ENCODE measurements around the gene ARHGEF10L.

Gene ARHGEF10L

DNA sequence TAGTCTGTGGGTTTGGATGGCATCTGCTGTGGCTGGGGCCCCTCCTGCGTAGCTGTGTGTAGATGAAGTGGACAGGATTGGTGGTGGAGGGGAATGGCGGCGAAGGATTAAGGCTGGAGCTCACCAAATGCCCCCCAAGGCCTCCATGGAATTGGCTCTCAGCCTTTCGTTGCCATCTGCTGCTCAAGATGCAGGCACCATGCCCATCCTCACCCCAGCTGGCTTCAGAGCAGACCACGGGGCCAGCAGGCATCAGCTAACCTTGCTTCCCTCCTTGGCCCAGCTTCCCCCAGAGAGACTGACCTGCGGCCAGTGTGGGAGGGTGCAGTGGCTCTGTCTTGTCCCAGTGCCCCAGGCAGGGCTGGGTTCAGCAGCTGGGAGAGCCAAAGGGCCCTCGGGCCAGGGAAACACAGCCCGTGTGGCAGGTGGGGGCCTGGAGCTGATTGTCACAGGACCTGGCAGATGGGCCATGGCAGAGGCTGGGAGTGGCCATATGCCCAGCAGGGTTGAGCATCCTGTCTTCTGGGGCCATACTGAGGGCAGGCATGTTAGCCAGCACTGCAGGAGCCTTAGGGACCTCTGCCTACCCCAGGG is 148.8 kb downstream of the ARHGEF10L start:
- DNase-seq, result no peak

DNA sequence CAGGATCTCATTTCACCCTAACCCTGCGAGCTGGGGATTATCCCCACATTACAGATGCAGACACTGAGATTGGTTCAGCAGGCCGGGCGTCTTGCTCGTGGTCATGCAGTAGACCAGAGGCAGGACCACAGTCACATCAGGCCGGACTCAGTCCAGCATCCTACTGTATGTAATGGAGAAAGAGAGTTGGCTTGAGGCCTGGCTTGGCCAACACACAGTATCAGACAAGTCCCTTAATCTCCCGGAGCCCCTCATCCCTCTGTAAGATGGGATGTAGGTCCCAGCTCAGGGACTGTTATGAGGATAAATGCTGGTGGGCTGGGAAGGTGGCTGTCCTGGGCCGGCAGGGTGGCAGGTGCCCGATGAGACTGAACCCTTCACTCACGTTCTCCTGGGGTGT is 149.5 kb downstream of the ARHGEF10L start:
- no peak for DNase-seq

DNA sequence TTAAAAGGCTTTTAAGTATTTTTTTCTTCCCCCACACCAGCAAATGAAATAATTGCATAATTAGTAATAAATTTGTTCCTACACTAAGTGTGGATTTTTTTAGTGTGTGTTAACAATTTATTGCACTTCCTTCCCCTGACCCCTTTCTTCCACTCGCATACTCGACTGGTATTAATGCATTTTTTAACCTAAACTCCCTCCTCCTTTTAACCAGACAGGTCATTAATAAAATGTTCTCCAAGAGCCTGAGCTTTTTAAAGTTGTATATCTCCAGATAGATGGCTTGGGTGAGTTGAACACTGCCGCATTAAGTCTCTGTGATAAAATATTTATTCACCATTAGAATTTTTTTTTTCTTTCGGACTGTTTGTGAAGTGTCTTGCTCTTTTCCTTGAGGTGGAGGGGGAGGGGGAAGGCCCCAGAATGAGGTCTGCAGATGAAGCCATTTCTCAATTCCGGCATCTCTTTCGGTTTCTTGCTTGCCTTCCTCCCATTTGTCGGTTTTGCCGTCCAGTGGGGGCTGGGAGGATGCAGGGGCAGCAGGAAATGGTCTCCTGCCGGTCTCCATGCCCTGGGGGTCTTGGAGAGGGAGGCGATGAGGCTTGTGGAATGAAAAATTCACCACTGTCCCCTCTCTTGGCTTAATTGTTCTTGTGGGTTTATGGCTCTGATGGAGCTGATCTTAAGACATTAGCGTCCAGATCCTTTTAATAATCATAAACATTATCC is 151.6 kb downstream of the ARHGEF10L start:
- DNase-seq, result no peak

DNA sequence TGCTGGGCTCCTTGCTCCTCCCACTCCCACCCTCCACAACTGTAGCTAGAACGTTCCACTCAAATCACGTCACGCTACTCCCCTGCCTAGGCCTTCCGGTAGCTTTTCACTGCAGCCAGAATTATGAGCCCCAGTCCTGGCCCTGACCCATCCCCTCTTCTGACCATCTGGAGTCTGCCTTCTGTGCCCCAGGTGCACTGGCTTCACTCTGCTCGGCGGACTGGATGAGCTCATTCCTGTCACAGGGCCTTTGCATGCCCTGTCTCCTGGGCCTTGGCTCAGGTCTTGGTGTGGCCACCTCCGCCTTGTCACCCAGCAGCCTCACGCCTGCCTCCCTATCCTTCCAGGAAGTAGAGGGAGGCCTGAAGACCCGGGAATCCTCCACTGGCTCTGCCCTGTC is 153.1 kb downstream of the ARHGEF10L start:
- DNase-seq, result no peak

DNA sequence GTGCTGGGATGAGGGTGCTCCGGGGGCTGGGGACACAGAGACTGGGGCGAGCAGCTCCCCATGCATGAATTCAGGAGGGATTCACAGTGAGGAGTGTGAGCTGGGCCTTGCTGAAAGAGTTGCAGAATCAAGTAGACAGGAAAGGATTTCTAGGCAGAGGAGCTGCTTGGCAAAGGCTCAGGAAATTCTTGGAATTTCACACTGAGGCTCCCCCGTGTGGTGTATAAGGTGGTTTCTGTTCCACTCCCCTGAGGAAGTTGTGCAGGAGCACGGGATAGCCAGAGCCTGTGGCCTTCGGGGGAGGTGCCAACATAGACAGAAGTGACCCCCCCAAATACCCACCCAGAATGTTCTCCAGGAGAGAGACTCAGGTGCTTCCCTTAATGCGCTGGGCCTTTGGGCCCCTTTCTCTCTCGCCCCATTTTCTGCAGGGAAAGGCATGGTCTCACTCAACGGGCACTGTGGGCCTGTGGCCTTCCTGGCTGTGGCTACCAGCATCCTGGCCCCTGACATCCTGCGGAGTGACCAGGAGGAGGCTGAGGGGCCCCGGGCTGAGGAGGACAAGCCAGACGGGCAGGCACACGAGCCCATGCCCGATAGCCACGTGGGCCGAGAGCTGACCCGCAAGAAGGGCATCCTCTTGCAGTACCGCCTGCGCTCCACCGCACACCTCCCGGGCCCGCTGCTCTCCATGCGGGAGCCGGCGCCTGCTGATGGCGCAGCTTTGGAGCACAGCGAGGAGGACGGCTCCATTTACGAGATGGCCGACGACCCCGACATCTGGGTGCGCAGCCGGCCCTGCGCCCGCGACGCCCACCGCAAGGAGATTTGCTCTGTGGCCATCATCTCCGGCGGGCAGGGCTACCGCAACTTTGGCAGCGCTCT is 157.2 kb downstream of the ARHGEF10L start:
- DNase-seq, result no peak

DNA sequence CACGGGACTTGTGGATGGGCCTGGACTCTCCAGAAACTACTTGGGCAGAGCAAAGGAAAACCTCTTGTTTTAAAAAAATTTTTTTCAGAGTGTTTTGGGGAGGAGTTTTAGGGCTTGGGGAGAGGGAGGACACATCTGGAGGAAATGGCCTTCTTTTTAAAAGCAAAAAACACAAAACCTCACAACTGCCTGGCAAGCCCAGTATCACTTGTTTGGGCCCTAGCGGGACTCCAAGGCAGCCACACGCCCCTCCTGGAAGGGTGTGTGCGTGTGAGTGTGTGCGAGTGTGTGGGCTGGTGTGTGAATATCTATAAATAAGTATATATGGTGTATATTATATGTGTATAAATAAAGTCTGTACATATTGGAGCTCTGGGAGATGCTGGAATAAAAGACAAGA is 158.0 kb downstream of the ARHGEF10L start:
- DNase-seq, result no peak

DNA sequence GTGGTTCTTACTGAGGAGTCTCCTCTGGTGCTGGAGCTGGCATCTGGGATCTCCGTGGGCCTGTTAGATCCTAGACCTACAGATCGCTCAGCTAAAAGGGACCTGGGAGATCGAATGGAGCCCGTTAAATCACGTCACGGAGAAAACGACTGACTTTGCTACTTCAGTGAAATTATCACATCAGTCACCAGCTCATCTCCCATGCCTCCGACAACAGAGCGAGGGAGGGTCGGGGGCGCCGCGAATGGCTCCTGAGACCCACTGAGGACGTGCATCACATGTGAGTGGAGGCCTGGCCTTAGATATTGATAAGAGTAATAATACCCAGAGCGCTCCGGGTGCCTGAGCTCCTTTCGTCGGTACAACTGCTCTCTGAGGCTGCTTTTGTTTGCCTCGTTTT is 160.1 kb downstream of the ARHGEF10L start:
- no peak for DNase-seq

DNA sequence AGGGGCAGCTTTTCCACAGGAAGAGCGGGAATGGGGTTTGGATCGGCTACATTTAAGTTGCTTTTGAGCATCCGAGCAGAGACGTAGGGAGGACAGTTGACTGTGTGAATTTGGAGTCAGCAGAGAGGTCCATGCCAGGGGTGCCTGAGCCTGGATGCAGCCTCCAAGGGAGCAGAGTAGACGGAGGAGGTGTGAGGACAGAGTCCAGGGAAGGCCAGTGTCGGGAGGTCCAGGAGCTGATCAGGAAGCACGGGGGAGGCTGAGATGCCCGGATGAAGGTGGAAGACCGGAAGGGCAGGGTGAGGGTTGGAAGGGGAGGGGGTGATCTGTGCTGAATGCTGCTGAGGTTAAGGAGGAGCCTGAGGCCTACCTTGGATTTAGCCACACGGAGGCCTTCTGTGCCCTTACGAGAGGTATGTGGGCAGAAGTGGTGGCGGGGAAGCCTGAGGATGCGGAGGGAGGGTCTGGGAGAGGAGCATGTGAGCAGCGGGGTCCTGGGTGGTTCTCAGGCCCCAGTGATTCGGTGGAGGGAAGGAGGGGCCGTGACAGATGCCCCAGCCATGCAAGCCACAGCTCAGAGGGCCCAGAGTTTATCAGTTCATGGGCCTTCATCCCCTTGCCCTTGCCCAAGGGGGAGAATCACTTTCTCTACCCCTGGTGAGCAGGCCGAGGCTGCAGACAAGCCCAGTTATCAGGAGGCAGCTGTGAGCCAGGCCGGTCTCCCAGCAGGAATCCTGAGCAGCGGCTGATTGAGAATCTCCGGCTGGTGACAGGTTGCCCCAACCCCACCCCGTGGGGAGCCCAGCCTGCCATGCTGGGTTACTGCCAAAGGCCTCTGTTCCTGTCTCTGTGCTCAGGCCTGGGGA is 161.7 kb downstream of the ARHGEF10L start:
- no peak for DNase-seq

DNA sequence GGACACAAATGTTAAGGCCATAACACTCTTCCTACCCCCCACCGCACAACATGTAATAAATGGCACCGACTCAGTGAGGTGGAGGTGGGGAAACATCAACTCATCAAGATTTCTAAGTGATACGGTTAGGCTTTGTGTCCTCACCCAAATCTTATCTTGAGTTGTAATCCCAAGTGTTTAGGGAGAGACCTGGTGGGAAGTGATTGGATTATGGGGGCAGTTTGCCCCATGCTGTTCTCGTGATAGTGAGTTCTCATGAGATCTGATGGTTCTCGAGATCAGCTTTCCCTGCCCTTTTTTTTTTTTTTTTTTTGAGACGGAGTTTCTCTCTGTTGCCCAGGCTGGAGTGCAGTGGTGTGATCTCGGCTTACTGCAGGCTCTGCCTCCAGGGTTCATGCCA is 164.7 kb downstream of the ARHGEF10L start:
- no peak for DNase-seq

DNA sequence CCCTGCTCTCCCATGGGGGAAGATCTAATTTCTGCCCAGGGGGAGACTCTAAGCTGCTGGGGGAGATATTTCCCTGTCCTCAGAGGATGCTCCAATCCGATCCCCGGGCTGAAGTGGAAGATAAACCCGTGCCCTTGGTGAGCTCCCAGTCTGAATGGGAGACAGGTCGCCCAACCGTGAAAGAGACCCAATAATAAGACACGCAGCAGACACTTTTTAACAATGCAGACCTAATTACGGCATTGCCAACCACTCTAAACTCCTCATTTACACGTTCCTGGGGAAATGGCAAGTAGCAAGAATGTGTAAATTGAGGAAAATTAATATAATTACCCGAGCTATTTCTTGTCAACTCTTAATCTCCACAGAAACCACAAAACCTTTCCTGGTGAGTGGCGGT is 166.9 kb downstream of the ARHGEF10L start:
- no peak for DNase-seq

DNA sequence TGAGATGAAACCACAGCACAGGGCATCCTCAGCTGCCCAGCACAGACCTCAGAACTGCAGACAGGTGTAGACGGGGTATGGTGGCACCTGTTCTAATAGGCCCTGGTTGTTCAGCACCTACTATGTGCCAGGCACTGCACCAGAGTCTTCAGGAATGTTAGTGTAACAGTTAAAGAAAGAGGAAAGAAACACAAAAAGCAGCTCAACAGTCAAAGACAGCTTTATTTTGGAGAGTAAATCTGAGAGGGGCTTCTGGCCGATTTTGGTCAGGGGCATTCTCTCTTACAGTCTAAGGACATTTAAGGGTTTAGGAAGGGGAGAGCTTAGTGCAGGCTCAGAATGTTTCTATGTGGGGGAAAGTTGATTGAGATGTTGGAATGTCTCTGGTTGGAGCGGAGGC is 170.5 kb downstream of the ARHGEF10L start:
- no peak for DNase-seq

DNA sequence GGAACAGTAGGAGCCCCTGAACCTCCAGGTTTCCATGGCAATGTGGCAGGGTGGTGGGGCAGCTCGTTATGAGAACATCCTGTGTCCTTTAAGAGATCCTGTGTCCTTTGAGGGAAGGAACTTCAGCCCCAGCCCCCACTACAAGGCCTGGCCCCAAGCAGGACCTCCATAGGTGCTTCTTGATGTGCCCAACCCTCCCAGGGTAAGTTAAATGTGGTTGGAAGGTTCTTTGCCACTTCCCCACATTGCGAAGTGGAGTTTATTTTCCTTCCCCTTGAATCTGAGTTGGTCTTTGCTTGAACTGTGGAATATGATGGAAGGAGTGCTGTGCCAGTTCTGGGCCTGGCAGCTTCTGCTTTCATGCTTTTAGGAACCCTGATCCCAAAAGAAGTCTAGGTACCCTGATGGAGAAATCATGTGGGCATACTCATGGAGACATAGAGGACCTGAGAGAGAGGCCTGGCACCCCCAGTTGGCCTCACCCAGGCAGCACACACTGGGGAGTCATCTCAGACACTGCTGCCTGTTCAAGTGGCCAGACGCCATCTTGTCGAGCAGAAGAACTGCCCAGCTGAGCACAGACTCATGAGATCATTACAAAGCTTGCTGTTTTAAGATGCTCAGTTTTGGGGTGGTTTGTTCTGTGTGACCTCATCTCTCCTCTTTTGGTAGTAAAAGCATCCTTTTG is 171.5 kb downstream of the ARHGEF10L start:
- DNase-seq, result no peak

DNA sequence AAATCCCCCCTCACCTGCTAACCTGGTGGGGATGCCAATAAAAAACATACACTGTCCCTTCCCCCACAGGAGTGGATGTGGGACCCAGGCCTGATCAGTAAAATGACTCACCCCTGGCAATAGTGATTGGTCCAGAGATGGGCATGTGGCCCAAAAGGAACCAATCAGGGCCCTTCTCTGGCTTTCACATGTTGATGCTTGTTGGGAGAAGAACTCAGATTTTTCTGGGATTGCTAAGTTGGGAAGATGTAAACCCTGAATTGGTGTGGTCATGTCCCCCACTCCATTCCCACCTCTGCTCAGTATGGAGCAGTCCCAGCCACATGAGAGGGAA is 172.0 kb downstream of the ARHGEF10L start:
- no peak for DNase-seq

DNA sequence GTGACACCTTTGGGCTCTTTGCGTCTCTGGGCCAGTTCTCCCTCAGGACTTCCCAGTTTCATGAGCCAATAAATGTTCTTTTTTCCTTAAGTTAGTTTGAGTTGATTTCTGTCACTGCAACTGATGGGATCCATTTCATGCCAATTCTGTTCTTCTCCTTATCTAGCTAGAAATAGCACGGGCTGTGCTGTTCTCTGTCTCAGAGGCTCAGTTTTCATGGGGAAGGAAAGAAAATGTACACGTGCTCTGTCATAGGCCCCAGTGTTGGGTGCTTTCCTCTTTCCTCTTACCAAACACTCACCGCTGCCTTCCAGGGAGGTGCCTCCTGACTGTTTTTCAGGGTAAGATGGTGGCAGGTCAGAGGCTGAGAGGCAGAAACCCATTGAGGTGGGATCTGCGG is 172.4 kb downstream of the ARHGEF10L start:
- no peak for DNase-seq

DNA sequence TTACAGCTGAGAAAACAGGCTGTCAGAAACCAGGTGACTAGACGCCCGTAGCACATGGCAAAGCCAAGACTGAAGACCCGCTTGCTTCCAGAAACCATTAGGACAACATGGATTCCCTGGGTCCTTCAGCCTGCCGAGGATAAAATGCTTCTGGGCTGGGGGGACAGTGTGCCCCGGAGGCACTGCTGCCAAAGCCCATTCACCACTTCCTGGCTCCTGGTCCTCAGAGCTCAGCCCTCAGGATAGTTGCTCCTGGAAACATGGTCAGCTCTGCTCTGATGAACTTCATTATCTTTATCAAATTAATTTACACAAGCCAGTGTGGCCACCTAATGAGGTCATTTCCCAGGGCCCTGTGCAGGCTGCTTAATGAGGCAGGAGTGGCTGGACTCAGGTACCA is 174.5 kb downstream of the ARHGEF10L start:
- no peak for DNase-seq

DNA sequence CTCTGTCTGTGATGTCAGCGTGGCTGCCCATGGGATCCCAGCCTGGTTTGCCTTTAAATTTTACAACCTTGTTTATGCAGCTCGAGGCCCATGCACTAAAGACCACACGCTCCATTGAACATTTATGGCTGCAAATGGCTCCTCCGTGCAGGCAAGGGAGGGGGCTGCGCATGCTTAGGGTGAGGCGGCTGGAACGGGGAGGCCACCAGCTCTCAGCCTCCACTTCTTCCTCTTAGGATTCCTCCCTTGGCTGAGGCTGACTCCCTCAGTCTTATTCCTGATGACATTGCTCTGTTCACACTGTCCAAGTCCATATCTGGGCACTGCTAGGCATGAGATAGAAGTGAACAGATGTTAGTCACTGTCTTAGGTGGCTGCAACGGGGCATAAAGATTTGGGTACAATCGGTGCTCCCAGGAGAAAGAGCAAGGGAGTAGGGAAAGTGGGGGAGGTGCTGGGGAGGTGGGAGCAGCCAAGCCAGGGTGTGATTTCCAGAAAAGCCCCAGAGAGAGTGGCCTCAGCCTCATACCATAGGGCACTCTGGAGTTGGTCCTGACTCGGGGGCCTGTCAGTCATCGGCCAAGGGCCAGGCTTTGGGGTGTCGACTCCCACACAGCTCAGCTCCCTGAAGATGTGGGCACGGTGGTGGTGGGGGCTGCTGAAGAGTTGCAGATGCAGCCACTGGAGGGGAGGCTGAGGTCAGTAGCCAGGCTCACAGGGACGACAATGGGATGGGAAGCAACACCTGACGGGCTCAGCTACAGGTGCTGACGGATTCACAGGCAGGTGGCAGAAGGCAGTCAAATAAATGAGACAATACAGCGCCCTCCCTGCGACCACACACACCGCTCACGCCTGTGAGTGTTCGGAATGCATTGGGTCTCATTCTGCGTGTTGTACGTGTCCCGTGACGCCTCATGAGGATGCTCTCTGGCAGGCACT is 178.4 kb downstream of the ARHGEF10L start:
- no peak for DNase-seq

DNA sequence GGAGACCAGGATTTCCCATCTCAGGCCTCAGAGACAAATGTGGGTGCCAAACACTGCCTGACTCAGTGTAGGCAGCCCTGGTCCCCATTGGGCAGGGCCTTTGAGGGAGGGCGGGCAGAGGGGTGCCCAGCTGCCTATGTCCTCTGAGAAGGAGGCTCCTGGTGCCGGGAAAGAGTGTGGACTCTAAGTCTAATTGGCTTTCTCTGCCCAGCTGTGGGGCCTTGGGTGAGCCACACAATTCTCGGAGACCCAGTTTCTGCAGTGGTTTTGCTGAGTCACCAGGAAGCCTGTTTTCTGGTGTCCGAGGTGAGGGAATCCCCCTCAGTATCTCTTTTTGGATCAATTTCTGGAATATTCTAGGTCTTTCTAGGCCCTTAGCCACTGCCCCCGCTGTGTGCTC is 180.4 kb downstream of the ARHGEF10L start:
- no peak for DNase-seq

DNA sequence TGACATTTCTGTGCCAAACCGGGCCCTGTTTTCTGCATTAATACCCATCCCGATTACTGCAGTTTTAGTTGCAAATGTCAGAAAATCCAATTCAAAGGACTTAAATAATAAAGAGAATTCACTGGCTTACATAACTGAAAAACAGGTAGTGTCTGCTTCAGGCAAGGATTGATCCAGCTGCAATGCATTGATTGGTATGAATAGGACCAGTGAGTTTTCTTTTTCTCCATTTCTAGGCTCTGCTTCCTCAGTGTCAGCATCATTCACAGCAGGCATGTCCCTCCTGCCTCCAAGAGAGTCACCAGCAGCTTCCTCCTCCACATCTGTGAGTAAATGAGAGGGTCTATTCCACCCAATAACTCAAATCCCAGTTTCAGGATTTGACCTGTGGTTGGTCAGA is 181.9 kb downstream of the ARHGEF10L start:
- DNase-seq, result no peak

DNA sequence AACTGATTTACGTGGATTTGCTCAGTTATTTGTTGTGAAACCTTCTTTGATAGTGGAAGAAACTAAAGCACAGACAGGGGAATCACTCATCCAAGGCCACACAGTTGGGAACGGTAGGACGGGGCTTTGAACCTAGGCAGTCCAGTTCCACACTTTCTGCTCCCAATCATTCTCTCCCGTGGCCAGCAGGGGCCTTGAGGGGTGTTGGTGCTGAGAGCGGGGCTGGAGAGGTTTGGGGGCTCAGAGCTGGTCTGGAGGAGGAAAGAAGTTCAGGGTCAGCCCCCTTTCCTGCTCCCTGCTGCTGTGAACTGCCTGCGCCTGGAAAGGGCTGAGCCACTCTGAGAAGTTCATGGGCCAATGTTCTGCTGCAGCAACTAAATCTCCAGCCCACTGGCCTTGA is 184.2 kb downstream of the ARHGEF10L start:
- no peak for DNase-seq

DNA sequence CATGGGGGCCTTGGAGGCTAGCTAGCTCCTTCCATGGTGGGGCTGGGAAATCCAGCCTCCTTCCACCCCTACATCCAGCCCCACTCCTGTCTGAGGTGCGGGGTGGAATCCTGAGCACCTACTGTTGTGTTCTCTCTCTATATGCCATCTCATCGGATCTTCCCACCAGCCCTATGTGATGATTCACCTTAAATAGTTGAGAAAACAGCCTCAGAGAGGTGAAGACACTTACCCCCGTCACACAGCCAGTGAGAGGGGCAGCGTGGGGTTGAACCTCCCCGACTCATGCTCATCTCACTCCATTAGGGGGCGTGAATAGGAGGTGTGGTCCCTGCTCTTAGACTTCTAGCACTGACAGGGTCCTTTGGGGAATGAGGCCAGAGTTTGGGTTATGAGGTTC is 184.7 kb downstream of the ARHGEF10L start:
- DNase-seq, result no peak

DNA sequence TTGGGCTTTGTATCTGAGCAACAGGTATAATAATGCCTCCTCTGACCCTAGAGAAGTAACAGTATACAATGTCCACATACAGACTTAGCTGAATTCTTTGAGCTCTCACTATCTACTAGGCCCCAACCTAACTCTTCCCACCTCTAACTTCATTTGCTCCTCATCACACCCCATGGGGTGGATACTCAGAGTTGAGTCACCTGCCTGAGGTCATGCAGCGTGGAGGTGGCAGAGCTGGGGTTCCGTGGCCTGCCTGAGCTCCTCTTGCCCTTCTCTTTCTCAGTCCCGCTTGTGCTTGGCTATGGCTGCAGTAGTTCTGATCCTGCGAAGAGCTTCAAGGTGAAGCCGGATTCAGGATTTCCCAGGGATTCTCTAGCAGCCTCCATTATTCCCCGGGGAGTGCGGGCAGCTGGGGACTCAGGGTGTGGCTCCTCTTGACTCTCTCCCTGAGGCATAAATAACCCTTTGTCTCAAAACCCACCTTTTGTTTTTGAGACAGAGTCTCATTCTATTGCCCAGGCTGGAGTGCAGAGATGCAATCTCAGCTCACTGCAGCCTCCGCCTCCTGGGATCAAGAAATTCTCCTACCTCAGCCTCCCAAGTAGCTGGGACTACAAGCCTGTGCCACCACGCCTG is 185.7 kb downstream of the ARHGEF10L start:
- no peak for DNase-seq
